HepG2 (cell line): Measurements from ENCODE around the gene TOR4A. TPM values are rescaled to one million over a fixed set of nuclear protein-coding genes. Genes with fewer than 3 reads are reported as not detected.
A peak's percentile ranks its signal among the peaks of the same experiment; 100 is the strongest.

Experiments
- ATAD3A ChIP-seq: sonication (generic); formaldehyde crosslinking; IDR thresholded peaks from 2 replicates; pipeline ENCODE4 v1.4.0; 2020; ENCODE audit warnings: missing genetic modification reagents
- GLI4 ChIP-seq: sonication (generic); formaldehyde crosslinking; IDR thresholded peaks from 2 replicates; pipeline ENCODE4 v1.5.1; 2020; ENCODE audit warnings: missing genetic modification reagents, mild to moderate bottlenecking, moderate library complexity, borderline replicate concordance
- KDM3A ChIP-seq: IDR thresholded peaks from 2 replicates; pipeline ENCODE4 v1.6.1; 2018; ENCODE audit warnings: low read depth, missing compliant biosample characterization
- MXD1 ChIP-seq: sonication (generic); formaldehyde crosslinking; IDR thresholded peaks from 2 replicates; pipeline ENCODE4 v1.4.0; 2020; ENCODE audit warnings: mild to moderate bottlenecking, missing genetic modification reagents
- MYC ChIP-seq: sonication (generic); formaldehyde crosslinking; IDR thresholded peaks from 2 replicates; pipeline ENCODE4 v1.9.0; 2021; ENCODE audit warnings: missing genetic modification reagents, borderline replicate concordance
- NCOR1 ChIP-seq: fragments of 200-600 bp; sonication (generic); IDR thresholded peaks from 2 replicates; pipeline ENCODE4 v1.7.0; 2017; ENCODE audit warnings: antibody characterized with exemption, low read length, borderline replicate concordance
- NFKB2 ChIP-seq: sonication (generic); formaldehyde crosslinking; IDR thresholded peaks from 2 replicates; pipeline ENCODE4 v1.4.0; 2020; ENCODE audit warnings: missing genetic modification reagents, borderline replicate concordance
- NR2F1 ChIP-seq, 2 experiments: fragments of 450-650 bp in 1 of 2; formaldehyde crosslinking in 1 of 2; IDR thresholded peaks; 2 replicates each; pipeline versions ENCODE4 v1.5.0 to v1.6.1; 2016 to 2020; ENCODE audit warnings: mild to moderate bottlenecking in 1 of 2, missing compliant biosample characterization in 1 of 2, missing genetic modification reagents in 1 of 2, moderate library complexity in 1 of 2
- PHF5A ChIP-seq: IDR thresholded peaks from one replicate; pipeline ENCODE4 v1.6.1; 2018; ENCODE audit warnings: low read depth, missing genetic modification reagents; ENCODE audit not compliant: unreplicated experiment
- REL ChIP-seq: sonication (generic); formaldehyde crosslinking; conservative IDR thresholded peaks from 2 replicates; pipeline ENCODE4 v1.8.0; 2022; ENCODE audit warnings: mild to moderate bottlenecking, missing genetic modification reagents, moderate library complexity
- REPIN1 ChIP-seq: sonication (generic); formaldehyde crosslinking; IDR thresholded peaks from 2 replicates; pipeline ENCODE4 v1.8.0; 2022; ENCODE audit warnings: missing genetic modification reagents, low read depth, mild to moderate bottlenecking, borderline replicate concordance
- SALL2 ChIP-seq: sonication (generic); formaldehyde crosslinking; IDR thresholded peaks from 2 replicates; pipeline ENCODE4 v1.8.1; 2023; ENCODE audit warnings: mild to moderate bottlenecking, missing genetic modification reagents, inconsistent platforms
- SNRNP70 ChIP-seq: fragments of 200-400 bp; formaldehyde crosslinking; IDR thresholded peaks from 2 replicates; pipeline ENCODE4 v1.6.1; 2017; ENCODE audit warnings: mild to moderate bottlenecking, low read depth, low read length, moderate library complexity
- SPEN ChIP-seq: sonication (generic); formaldehyde crosslinking; IDR thresholded peaks from 2 replicates; pipeline ENCODE4 v1.5.1; 2020; ENCODE audit warnings: low read depth, mild to moderate bottlenecking, missing genetic modification reagents
- SRF ChIP-seq: IDR thresholded peaks from 2 replicates; pipeline ENCODE4 v1.6.1; 2011; ENCODE audit warnings: mild to moderate bottlenecking, low read depth, low read length, moderate library complexity
- TOE1 ChIP-seq: sonication (generic); formaldehyde crosslinking; IDR thresholded peaks from 2 replicates; pipeline ENCODE4 v1.4.0; 2020; ENCODE audit warnings: mild to moderate bottlenecking, missing genetic modification reagents
- TP53 ChIP-seq: sonication (generic); formaldehyde crosslinking; conservative IDR thresholded peaks from 2 replicates; pipeline ENCODE4 v1.4.0; 2020; ENCODE audit warnings: missing genetic modification reagents
- ZBTB7A ChIP-seq: sonication (generic); formaldehyde crosslinking; IDR thresholded peaks from 2 replicates; pipeline ENCODE4 v1.8.0; 2022; ENCODE audit warnings: mild to moderate bottlenecking, missing genetic modification reagents
- ZFY ChIP-seq: sonication (generic); formaldehyde crosslinking; IDR thresholded peaks from 2 replicates; pipeline ENCODE4 v1.4.0; 2020; ENCODE audit warnings: missing genetic modification reagents
- ZNF101 ChIP-seq: sonication (generic); formaldehyde crosslinking; IDR thresholded peaks from 2 replicates; pipeline ENCODE4 v1.4.0; 2020; ENCODE audit warnings: mild to moderate bottlenecking, low read depth, missing genetic modification reagents, borderline replicate concordance
- ZNF17 ChIP-seq: sonication (generic); formaldehyde crosslinking; IDR thresholded peaks from 2 replicates; pipeline ENCODE4 v1.5.0; 2020; ENCODE audit warnings: mild to moderate bottlenecking, missing genetic modification reagents
- ZNF251 ChIP-seq: sonication (generic); formaldehyde crosslinking; IDR thresholded peaks from 2 replicates; pipeline ENCODE4 v1.9.0; 2021; ENCODE audit warnings: mild to moderate bottlenecking, missing genetic modification reagents
- ZNF253 ChIP-seq: sonication (generic); formaldehyde crosslinking; IDR thresholded peaks from 2 replicates; pipeline ENCODE4 v1.8.0; 2022; ENCODE audit warnings: mild to moderate bottlenecking, missing genetic modification reagents, borderline replicate concordance
- ZNF557 ChIP-seq: sonication (generic); formaldehyde crosslinking; IDR thresholded peaks from 2 replicates; pipeline ENCODE4 v1.4.0; 2020; ENCODE audit warnings: missing genetic modification reagents
- ZNF570 ChIP-seq: sonication (generic); formaldehyde crosslinking; IDR thresholded peaks from 2 replicates; pipeline ENCODE4 v1.4.0; 2020; ENCODE audit warnings: mild to moderate bottlenecking, missing genetic modification reagents, borderline replicate concordance
- ZNF580 ChIP-seq: IDR thresholded peaks from 2 replicates; pipeline ENCODE4 v1.6.1; 2016; ENCODE audit warnings: low read depth, borderline replicate concordance
- ZNF766 ChIP-seq: sonication (generic); formaldehyde crosslinking; IDR thresholded peaks from 2 replicates; pipeline ENCODE4 v1.5.0; 2020; ENCODE audit warnings: missing genetic modification reagents, borderline replicate concordance
- polyA plus RNA-seq, 8 experiments: library from polyadenylated mRNA; depleted of rRNA in 3 of 8; stranded (reverse) in 7 of 8; unstranded in 1 of 8; fragments of >200 nt; fragmentation: Illumina TruSeq in 4 of 8; extraction: Trizol in 4 of 8; gene quantifications; 2 replicates each; pipeline versions ENCODE4 v1.2.1 to v1.2.3, GENCODE V29; 2011 to 2016; ENCODE audit warnings: low read depth in 4 of 8, missing spikeins in 1 of 8, mixed read lengths in 1 of 8; ENCODE audit not compliant: insufficient read depth in 1 of 8
- total RNA-seq, 5 experiments: library from RNA; depleted of rRNA; stranded (reverse); fragments of >200 nt; fragmentation: Illumina TruSeq; extraction: Trizol; gene quantifications; 2 replicates each; pipeline ENCODE4 v1.2.3, GENCODE V29; 2016; ENCODE audit warnings: low read depth in 1 of 5
- TF ChIP-seq, protein P1 (sequence below): IDR thresholded peaks from 2 replicates; pipeline ENCODE4 v1.6.1; 2016; ENCODE audit warnings: mild to moderate bottlenecking, missing biosample characterization, missing genetic modification reagents
- TF ChIP-seq, protein P2 (sequence below), 2 experiments: sonication (generic) in 1 of 2; formaldehyde crosslinking in 1 of 2; IDR thresholded peaks; 2 replicates each; pipeline versions ENCODE4 v1.4.0 to v1.6.1; 2018 to 2020; ENCODE audit warnings: missing genetic modification reagents in 2 of 2, borderline replicate concordance in 1 of 2, low read depth in 1 of 2, mild to moderate bottlenecking in 1 of 2, missing biosample characterization in 1 of 2

Gene TOR4A
- total and polyA plus RNA-seq, 2 of the 13 experiments (the other 11 are each of a cell fraction or from before 2014, with no cell fraction given): 11.1 to 14.2 TPM

DNA sequence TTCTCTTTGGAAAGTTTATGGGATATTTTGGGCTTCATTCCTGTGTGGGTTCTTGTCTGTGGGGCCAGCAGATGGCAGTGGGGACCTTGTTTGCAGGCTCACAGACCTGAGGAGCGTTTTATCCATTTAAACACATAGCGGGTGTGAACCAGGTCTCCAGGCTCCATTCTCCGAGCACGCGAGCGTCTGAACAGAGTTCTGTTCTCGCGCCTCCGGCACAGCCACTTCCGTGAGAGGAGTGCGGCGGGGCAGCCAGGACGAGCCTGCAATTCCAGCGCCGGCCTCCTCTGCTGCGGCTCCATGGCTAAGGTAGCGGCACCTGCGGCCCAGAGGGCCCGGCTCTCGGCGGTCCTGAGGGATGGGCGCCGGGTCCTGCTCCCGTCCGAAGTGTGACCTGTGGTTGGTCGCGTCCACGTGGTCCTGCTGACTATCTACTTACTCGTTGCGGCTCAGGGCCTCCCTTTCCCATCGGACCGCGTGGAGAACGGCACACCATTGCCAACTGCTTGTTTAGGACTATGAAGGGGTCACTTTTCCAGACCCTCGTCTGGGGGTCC lies 17.2 kb downstream of the TOR4A start (continued):
- no peak for TF ChIP-seq NR2F1 (CRISPR knock-in tag; IDR thresholded peaks at IDR 0.05)
- no peak for TF ChIP-seq SNRNP70
- no peak for TF ChIP-seq SPEN (CRISPR knock-in tag)
- TF ChIP-seq, protein P1, sequence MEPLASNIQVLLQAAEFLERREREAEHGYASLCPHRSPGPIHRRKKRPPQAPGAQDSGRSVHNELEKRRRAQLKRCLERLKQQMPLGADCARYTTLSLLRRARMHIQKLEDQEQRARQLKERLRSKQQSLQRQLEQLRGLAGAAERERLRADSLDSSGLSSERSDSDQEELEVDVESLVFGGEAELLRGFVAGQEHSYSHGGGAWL (CRISPR knock-in tag): peak; percentile 44
- no peak for TF ChIP-seq REL (CRISPR knock-in tag)
- no peak for TF ChIP-seq ZNF570
- no peak for TF ChIP-seq ZNF557 (CRISPR knock-in tag)
- TF ChIP-seq NFKB2 (CRISPR knock-in tag): 0 out of 2 replicates have a peak, but pooled peaks have one; percentile 36
- peak; percentile 12; the same call in 1 of the 2 replicates for TF ChIP-seq ZFY
- no peak for TF ChIP-seq TP53 (CRISPR knock-in tag)
- no peak for TF ChIP-seq SRF
- no peak for TF ChIP-seq ZNF766 (CRISPR knock-in tag)
- TF ChIP-seq ATAD3A: 0 out of 2 replicates have a peak, but pooled peaks have one; percentile 56
- 0 out of 2 replicates have a peak, but pooled peaks have one; percentile 26 for TF ChIP-seq ZNF253 (CRISPR knock-in tag)
- no peak for TF ChIP-seq ZNF17 (CRISPR knock-in tag)
- TF ChIP-seq ZNF580 (CRISPR knock-in tag): no peak
- no peak for TF ChIP-seq REPIN1 (CRISPR knock-in tag)
- 0 out of 2 replicates have a peak, but pooled peaks have one; percentile 29 for TF ChIP-seq ZNF251 (CRISPR knock-in tag)
- no peak for TF ChIP-seq NCOR1
- 0 out of 2 replicates have a peak, but pooled peaks have one; percentile 31 for TF ChIP-seq ZBTB7A
- peak; percentile 72; the same call in 1 of the 2 replicates for TF ChIP-seq ZNF101
- TF ChIP-seq, protein P2, sequence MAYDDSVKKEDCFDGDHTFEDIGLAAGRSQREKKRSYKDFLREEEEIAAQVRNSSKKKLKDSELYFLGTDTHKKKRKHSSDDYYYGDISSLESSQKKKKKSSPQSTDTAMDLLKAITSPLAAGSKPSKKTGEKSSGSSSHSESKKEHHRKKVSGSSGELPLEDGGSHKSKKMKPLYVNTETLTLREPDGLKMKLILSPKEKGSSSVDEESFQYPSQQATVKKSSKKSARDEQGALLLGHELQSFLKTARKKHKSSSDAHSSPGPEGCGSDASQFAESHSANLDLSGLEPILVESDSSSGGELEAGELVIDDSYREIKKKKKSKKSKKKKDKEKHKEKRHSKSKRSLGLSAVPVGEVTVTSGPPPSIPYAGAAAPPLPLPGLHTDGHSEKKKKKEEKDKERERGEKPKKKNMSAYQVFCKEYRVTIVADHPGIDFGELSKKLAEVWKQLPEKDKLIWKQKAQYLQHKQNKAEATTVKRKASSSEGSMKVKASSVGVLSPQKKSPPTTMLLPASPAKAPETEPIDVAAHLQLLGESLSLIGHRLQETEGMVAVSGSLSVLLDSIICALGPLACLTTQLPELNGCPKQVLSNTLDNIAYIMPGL (CRISPR knock-in tag; IDR thresholded peaks at IDR 0.05; ENCODE audit: borderline replicate concordance in 1 of 2, low read depth in 1 of 2): peak; percentile 22 to 49; a peak in 2 of 4 replicates
- peak; percentile 52; the same call in 1 of the 2 replicates for TF ChIP-seq MXD1
- no peak for TF ChIP-seq TOE1 (CRISPR knock-in tag)
- TF ChIP-seq KDM3A: peak; percentile 38; the same call in 1 of the 2 replicates
- TF ChIP-seq MYC (CRISPR knock-in tag): peak; percentile 35; the same call in 1 of the 2 replicates
- TF ChIP-seq SALL2: 0 out of 2 replicates have a peak, but pooled peaks have one; percentile 1
- no peak for TF ChIP-seq GLI4
- TF ChIP-seq PHF5A: no peak
